ENCODE data around the gene CRY2. TPM values are rescaled to one million over a fixed set of nuclear protein-coding genes. Genes with fewer than 3 reads are reported as not detected.

CRY2 gene
- total RNA-seq, 4 donors from 2014 or later, result 42.2 to 73.6 (median 50.2) TPM

DNA sequence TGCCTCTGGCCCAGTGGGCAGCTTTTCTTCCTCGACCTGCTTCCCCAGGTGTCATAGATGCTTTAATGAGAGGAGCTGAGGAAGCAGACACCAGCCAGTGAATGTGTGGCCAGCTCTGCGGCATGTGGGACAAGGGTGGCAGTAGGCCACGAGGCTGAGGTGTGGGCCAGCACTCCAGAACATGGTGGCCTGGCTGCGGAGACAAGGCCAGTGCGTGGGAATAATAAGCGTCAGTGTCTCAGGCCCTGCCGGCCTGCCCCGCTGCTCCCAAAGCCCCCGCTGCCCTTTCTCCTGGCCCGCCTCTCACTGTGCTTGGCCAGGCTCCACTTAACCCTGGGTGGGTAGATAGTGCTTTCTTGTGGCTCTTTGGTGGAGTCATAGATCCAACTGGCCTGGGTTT, 40.3 kb downstream of the CRY2 start:
- 93% methylated on average over 10 of the region's 10 CpGs; no CpG with 5 or more reads in 1 of the 2 donors for WGBS, 2 donors (ENCODE audit: low coverage in 1 of 2)
- Histone ChIP-seq H3K36me3 (no peaks in the 10 kb centered on the region), H3K27ac (no peak overlapping the region), H3K4me1 (peaks cover 0 to 11% (median 5%) of the 10 kb centered on the region in 4 donors), H3K27me3 (no peaks in the 10 kb centered on the region), H3K4me3 (no peak overlapping the region), H3K9me3 (no peaks in the 10 kb centered on the region)
- DNase-seq, result no peak
- intact Hi-C loops (cut with DNase I; ENCODE audit: low total_unique reads), result no loop called here
- in situ Hi-C loops (cut with MboI; ENCODE audit: low pct_ligation_motif_present in 1 of 4, low pct_unique_long_range_greater_than_20kb in 1 of 4, low sequenced_read_pairs in 3 of 4), result no loop called here
- TF ChIP-seq EP300 (IDR thresholded peaks at IDR 0.05; ENCODE audit: low read depth) (no peak), POLR2AphosphoS5 (IDR thresholded peaks at IDR 0.05) (no peak), POLR2A (IDR thresholded peaks at IDR 0.05) (no peak)
- TF ChIP-seq, protein P1, sequence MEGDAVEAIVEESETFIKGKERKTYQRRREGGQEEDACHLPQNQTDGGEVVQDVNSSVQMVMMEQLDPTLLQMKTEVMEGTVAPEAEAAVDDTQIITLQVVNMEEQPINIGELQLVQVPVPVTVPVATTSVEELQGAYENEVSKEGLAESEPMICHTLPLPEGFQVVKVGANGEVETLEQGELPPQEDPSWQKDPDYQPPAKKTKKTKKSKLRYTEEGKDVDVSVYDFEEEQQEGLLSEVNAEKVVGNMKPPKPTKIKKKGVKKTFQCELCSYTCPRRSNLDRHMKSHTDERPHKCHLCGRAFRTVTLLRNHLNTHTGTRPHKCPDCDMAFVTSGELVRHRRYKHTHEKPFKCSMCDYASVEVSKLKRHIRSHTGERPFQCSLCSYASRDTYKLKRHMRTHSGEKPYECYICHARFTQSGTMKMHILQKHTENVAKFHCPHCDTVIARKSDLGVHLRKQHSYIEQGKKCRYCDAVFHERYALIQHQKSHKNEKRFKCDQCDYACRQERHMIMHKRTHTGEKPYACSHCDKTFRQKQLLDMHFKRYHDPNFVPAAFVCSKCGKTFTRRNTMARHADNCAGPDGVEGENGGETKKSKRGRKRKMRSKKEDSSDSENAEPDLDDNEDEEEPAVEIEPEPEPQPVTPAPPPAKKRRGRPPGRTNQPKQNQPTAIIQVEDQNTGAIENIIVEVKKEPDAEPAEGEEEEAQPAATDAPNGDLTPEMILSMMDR (IDR thresholded peaks at IDR 0.05), result no peak

DNA sequence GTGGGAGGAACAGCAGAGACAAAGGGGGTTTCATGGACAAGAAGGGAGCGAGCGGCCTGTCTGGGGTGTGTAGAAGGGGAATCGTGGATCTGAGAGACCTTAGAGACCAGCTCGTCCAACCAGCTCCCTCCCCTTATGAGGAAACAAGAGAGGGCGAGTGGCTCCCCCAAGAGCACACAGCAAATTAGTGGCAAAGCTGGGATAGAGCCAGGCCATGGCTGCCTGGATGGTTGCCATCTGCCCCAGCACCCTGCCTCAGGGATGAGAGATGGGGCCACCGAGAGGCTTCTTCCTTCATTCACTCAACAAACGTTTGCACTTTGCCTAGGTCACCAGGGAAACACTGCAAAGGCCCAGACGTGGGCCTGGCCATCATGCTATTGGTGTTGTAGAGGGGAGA, 42.3 kb downstream of the CRY2 start:
- Histone ChIP-seq H3K27ac (no peak overlapping the region), H3K4me3 (no peak overlapping the region), H3K36me3 (no peaks in the 10 kb centered on the region), H3K27me3 (no peaks in the 10 kb centered on the region), H3K9me3 (no peaks in the 10 kb centered on the region), H3K4me1 (peaks cover 0 to 11% (median 5%) of the 10 kb centered on the region in 4 donors)
- DNase-seq, result no peak
- 85 to 90% methylated on average over 5 to 8 of the region's 8 CpGs for WGBS, 2 donors (ENCODE audit: low coverage in 1 of 2)
- intact Hi-C loops (cut with DNase I; ENCODE audit: low total_unique reads), result no loop called here
- in situ Hi-C loops (cut with MboI; ENCODE audit: low pct_ligation_motif_present in 1 of 4, low pct_unique_long_range_greater_than_20kb in 1 of 4, low sequenced_read_pairs in 3 of 4), result no loop called here
- TF ChIP-seq EP300 (IDR thresholded peaks at IDR 0.05; ENCODE audit: low read depth) (no peak), POLR2A (IDR thresholded peaks at IDR 0.05) (no peak), POLR2AphosphoS5 (IDR thresholded peaks at IDR 0.05) (no peak)
- TF ChIP-seq, protein P1 (IDR thresholded peaks at IDR 0.05), result no peak

DNA sequence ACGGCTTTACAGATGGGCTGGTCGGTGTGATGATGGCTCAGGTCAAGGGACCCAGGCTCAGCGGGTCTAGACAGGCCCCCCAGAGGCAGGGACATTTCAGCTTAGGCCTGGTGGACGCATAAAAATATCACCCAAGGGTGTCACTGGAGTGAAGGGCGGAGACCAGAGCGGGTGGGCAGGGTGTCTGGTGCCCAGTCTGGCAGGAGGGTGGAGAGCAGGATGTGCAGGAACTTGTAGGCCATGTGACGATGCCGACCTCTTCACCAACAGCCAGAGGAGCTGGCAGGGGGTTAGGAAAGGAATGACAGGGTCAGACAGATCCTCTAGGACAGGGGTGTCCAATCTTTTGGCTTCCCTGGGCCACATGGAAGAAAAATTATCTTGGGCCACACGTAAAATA, 42.7 kb downstream of the CRY2 start:
- Histone ChIP-seq H3K27ac (no peak overlapping the region), H3K4me1 (peaks cover 0 to 10% (median 5%) of the 10 kb centered on the region in 4 donors), H3K27me3 (no peaks in the 10 kb centered on the region), H3K36me3 (no peaks in the 10 kb centered on the region), H3K9me3 (no peaks in the 10 kb centered on the region), H3K4me3 (no peak overlapping the region)
- TF ChIP-seq, protein P1 (IDR thresholded peaks at IDR 0.05), result no peak
- TF ChIP-seq POLR2A (IDR thresholded peaks at IDR 0.05) (no peak), EP300 (IDR thresholded peaks at IDR 0.05; ENCODE audit: low read depth) (no peak), POLR2AphosphoS5 (IDR thresholded peaks at IDR 0.05) (no peak)
- in situ Hi-C loops (cut with MboI; ENCODE audit: low pct_ligation_motif_present in 1 of 4, low pct_unique_long_range_greater_than_20kb in 1 of 4, low sequenced_read_pairs in 3 of 4), result no loop called here
- no peak for DNase-seq
- intact Hi-C loops (cut with DNase I; ENCODE audit: low total_unique reads), result no loop called here
- WGBS, 2 donors (ENCODE audit: low coverage in 1 of 2), result 72 to 90% methylated on average over 3 to 9 of the region's 9 CpGs

DNA sequence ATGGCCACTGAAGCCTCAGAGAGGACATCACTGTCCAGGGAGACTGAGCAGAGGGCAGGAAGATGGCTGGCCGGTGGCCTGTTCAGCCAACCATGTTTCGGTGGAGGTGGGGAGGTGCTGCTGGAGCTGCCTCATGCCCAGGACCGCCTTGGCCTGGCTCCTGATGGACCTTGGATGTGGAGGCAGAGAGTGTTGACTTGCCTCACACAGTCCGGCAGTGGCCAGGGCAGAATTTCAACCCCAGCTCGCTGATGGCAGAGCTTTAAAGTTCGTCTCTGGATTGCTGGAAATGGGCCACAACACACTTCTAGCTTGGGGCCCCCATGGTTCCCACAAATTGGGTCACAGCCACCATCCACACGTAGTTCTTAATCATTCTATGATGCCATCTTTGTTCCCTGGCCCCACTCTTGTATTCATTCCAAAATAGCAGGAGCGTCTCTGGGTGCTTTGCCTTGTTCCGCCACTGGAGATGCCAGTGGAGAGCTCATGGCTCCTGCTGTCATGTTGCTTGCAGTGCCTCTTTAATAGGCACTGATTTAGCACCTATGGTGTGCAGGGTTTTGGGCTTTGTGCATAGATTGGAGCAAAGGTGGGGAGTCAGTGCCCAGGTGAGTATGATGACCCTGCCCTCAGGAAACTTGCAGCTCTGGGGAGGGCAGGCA, 43.7 kb downstream of the CRY2 start:
- Histone ChIP-seq H3K4me3 (no peak overlapping the region), H3K4me1 (peaks cover 0 to 2% (median 1%) of the 10 kb centered on the region in 4 donors), H3K36me3 (no peaks in the 10 kb centered on the region), H3K27me3 (peaks cover 4% of the 10 kb centered on the region), H3K27ac (no peak overlapping the region), H3K9me3 (no peaks in the 10 kb centered on the region)
- no peak for DNase-seq
- intact Hi-C loops (cut with DNase I; ENCODE audit: low total_unique reads) (no loop called here), in situ Hi-C loops (cut with MboI; ENCODE audit: low pct_ligation_motif_present in 1 of 4, low pct_unique_long_range_greater_than_20kb in 1 of 4, low sequenced_read_pairs in 3 of 4) (no loop called here)
- 84% methylated on average over 9 of the region's 9 CpGs; no CpG with 5 or more reads in 1 of the 2 donors for WGBS, 2 donors (ENCODE audit: low coverage in 1 of 2)
- TF ChIP-seq POLR2AphosphoS5 (IDR thresholded peaks at IDR 0.05), result no peak
- TF ChIP-seq EP300 (IDR thresholded peaks at IDR 0.05; ENCODE audit: low read depth), result no peak
- TF ChIP-seq, protein P1 (IDR thresholded peaks at IDR 0.05), result no peak
- TF ChIP-seq POLR2A (IDR thresholded peaks at IDR 0.05), result no peak
